Kidney (tissue), 14 donors: ENCODE measurements around the gene SEC23B. TPM values are rescaled to one million over a fixed set of nuclear protein-coding genes. Genes with fewer than 3 reads are reported as not detected.

Experiments used
- DNase-seq, 5 donors: peaks; one replicate each; pipeline ENCODE4 v3.0.0-alpha.2; 2013 to 2020
- FAIRE-seq: peaks from 2 replicates; lab custom pipeline; 2012; peaks lifted over from hg19 to GRCh38; lab: Jason Lieb, UNC
- H3K27ac ChIP-seq, 2 donors: one replicate each; pipeline ENCODE4 v1.7.0; 2013; ENCODE audit warnings: low read depth in 2 of 2, low read length in 2 of 2, inconsistent platforms in 1 of 2
- H3K27me3 ChIP-seq: one replicate; pipeline ENCODE4 v1.7.1; 2013; ENCODE audit warnings: low read length, inconsistent platforms; ENCODE audit not compliant: control insufficient read depth, insufficient read depth
- H3K36me3 ChIP-seq, 3 donors: one replicate each; pipeline versions ENCODE4 v1.7.0 to v1.7.1; 2013; ENCODE audit warnings: low read length in 3 of 3, control low read depth in 1 of 3, inconsistent platforms in 1 of 3; ENCODE audit not compliant: insufficient read depth in 3 of 3, control insufficient read depth in 2 of 3
- H3K4me1 ChIP-seq, 3 donors: one replicate each; pipeline versions ENCODE4 v1.7.0 to v1.7.1; 2013; ENCODE audit warnings: low read length in 3 of 3, inconsistent platforms in 1 of 3, low read depth in 1 of 3; ENCODE audit not compliant: control insufficient read depth in 2 of 3, insufficient read depth in 2 of 3
- H3K4me3 ChIP-seq, 3 donors: one replicate each; pipeline versions ENCODE4 v1.7.0 to v1.8.1; 2013; ENCODE audit warnings: low read length in 3 of 3, control low read depth in 1 of 3, inconsistent platforms in 1 of 3
- H3K9ac ChIP-seq, 3 donors: one replicate each; pipeline versions ENCODE4 v1.7.0 to v1.7.1; 2013; ENCODE audit warnings: low read length in 3 of 3, control low read depth in 1 of 3, inconsistent platforms in 1 of 3
- H3K9me3 ChIP-seq, 3 donors: one replicate each; pipeline versions ENCODE4 v1.7.0 to v1.7.1; 2013; ENCODE audit warnings: low read length in 3 of 3, control low read depth in 1 of 3, inconsistent platforms in 1 of 3; ENCODE audit not compliant: control insufficient read depth in 2 of 3, insufficient read depth in 1 of 3
- CTCF ChIP-seq: IDR thresholded peaks from 3 replicates; pipeline ENCODE4 v1.5.1; 2012; ENCODE audit warnings: mild to moderate bottlenecking, moderate library complexity, borderline replicate concordance; ENCODE audit not compliant: insufficient read depth; ENCODE audit errors: extremely low read depth
- intact Hi-C: fragments of 100-400 bp; cut with DNase I; formaldehyde crosslinking; loops from one replicate; pipeline ENCODE4 v1.11.1; 2022
- polyA plus RNA-seq: library from polyadenylated mRNA; stranded (reverse); fragments of 350-450 nt; fragmentation: Illumina TruSeq; extraction: RNeasy Lipid Tissue Mini Kit (QIAGEN cat#74804); gene quantifications from one replicate; pipeline ENCODE4 v1.2.3, GENCODE V29; 2014; ENCODE audit warnings: low read depth, low replicate concordance; ENCODE audit not compliant: insufficient read depth
- total RNA-seq: library from RNA; stranded (reverse); fragmentation: NEBNext Ultra II Directional; extraction: Animal tissue kit (Norgen Biotek cat#: 25700); gene quantifications from one replicate; pipeline ENCODE4 v1.2.1, GENCODE V29; 2021
- donor health status: control.
- donor health status: control.
- donor health status: control.
- donor health status: control.
- donor health status: control.
- donor health status: DM: yes; HTN: yes; CAD: no.
- donor health status: Normal renal cell carcinoma (clear cell type).

The SEC23B gene
- total and polyA plus RNA-seq, 2 donors from 2014 or later, result 46.4 to 67.3 TPM

- H3K9me3 ChIP-seq, result no peaks in the 10 kb centered on the region
- H3K9ac ChIP-seq, result no peak overlapping the region
- intact Hi-C loops, result no loop called here
- H3K27me3 ChIP-seq, result no peaks in the 10 kb centered on the region
- FAIRE-seq (no peak), DNase-seq (no peak)
- TF ChIP-seq CTCF, result no peak
- H3K4me1 ChIP-seq, result no peaks in the 10 kb centered on the region
- H3K27ac ChIP-seq, result no peak overlapping the region
- no peak overlapping the region for H3K4me3 ChIP-seq
- peaks cover 9 to 57% (median 45%) of the 10 kb centered on the region in 3 donors for H3K36me3 ChIP-seq
Measured at GRCh38 chr20:18527339-18527738, 19.6 kb downstream of the SEC23B start.

GRCh38 chr20:18527836-18528235 is 20.1 kb downstream of the SEC23B start:
- Histone ChIP-seq H3K4me1 (no peaks in the 10 kb centered on the region), H3K9ac (no peak overlapping the region), H3K4me3 (no peak overlapping the region), H3K9me3 (no peaks in the 10 kb centered on the region), H3K27me3 (no peaks in the 10 kb centered on the region), H3K36me3 (peaks cover 13 to 62% (median 48%) of the 10 kb centered on the region in 3 donors), H3K27ac (no peak overlapping the region)
- FAIRE-seq, result no peak
- DNase-seq, result no peak
- intact Hi-C loops, result no loop called here
- TF ChIP-seq CTCF, result no peak

- no peak for TF ChIP-seq CTCF
- Histone ChIP-seq H3K27ac (no peak overlapping the region), H3K4me3 (no peak overlapping the region), H3K36me3 (peaks cover 19 to 70% (median 57%) of the 10 kb centered on the region in 3 donors), H3K9ac (no peak overlapping the region), H3K27me3 (no peaks in the 10 kb centered on the region), H3K4me1 (no peaks in the 10 kb centered on the region), H3K9me3 (no peaks in the 10 kb centered on the region)
- FAIRE-seq (no peak), DNase-seq (no peak)
- intact Hi-C loops, result no loop called here
Measured at GRCh38 chr20:18529041-18529440, 21.3 kb downstream of the SEC23B start.

- no peaks in the 10 kb centered on the region for H3K4me1 ChIP-seq
- no peak for DNase-seq
- no peak for TF ChIP-seq CTCF
- peaks cover 14 to 52% (median 43%) of the 10 kb centered on the region in 3 donors for H3K36me3 ChIP-seq
- H3K4me3 ChIP-seq, result no peak overlapping the region
- FAIRE-seq, result no peak
- H3K9ac ChIP-seq, result no peak overlapping the region
- intact Hi-C loops, result no loop called here
- H3K27me3 ChIP-seq, result no peaks in the 10 kb centered on the region
- H3K9me3 ChIP-seq, result no peaks in the 10 kb centered on the region
- no peak overlapping the region for H3K27ac ChIP-seq
Measured at GRCh38 chr20:18532626-18533025, 24.9 kb downstream of the SEC23B start.
